ENCODE measurements around the gene MSL1.

Gene MSL1

GRCh38 chr17:40111221-40112128 is 10.3 kb upstream of the MSL1 start:
- no peak for TF ChIP-seq CEBPB (IDR thresholded peaks at IDR 0.05)
- TF ChIP-seq ZBTB7A (IDR thresholded peaks at IDR 0.05; ENCODE audit: low read depth): no peak
- TF ChIP-seq YY1 (IDR thresholded peaks at IDR 0.05; ENCODE audit: low read depth): no peak
- TF ChIP-seq NFIC (IDR thresholded peaks at IDR 0.05): no peak
- TF ChIP-seq, protein P1, sequence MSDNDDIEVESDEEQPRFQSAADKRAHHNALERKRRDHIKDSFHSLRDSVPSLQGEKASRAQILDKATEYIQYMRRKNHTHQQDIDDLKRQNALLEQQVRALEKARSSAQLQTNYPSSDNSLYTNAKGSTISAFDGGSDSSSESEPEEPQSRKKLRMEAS (IDR thresholded peaks at IDR 0.05): peak; percentile 21
- no peak for TF ChIP-seq EGR1 (IDR thresholded peaks at IDR 0.05)
- TF ChIP-seq, protein P2, sequence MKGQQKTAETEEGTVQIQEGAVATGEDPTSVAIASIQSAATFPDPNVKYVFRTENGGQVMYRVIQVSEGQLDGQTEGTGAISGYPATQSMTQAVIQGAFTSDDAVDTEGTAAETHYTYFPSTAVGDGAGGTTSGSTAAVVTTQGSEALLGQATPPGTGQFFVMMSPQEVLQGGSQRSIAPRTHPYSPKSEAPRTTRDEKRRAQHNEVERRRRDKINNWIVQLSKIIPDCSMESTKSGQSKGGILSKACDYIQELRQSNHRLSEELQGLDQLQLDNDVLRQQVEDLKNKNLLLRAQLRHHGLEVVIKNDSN (IDR thresholded peaks at IDR 0.05): no peak
- TF ChIP-seq EP300 (IDR thresholded peaks at IDR 0.05; ENCODE audit: borderline replicate concordance): no peak
- TF ChIP-seq, protein P3, sequence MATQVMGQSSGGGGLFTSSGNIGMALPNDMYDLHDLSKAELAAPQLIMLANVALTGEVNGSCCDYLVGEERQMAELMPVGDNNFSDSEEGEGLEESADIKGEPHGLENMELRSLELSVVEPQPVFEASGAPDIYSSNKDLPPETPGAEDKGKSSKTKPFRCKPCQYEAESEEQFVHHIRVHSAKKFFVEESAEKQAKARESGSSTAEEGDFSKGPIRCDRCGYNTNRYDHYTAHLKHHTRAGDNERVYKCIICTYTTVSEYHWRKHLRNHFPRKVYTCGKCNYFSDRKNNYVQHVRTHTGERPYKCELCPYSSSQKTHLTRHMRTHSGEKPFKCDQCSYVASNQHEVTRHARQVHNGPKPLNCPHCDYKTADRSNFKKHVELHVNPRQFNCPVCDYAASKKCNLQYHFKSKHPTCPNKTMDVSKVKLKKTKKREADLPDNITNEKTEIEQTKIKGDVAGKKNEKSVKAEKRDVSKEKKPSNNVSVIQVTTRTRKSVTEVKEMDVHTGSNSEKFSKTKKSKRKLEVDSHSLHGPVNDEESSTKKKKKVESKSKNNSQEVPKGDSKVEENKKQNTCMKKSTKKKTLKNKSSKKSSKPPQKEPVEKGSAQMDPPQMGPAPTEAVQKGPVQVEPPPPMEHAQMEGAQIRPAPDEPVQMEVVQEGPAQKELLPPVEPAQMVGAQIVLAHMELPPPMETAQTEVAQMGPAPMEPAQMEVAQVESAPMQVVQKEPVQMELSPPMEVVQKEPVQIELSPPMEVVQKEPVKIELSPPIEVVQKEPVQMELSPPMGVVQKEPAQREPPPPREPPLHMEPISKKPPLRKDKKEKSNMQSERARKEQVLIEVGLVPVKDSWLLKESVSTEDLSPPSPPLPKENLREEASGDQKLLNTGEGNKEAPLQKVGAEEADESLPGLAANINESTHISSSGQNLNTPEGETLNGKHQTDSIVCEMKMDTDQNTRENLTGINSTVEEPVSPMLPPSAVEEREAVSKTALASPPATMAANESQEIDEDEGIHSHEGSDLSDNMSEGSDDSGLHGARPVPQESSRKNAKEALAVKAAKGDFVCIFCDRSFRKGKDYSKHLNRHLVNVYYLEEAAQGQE (IDR thresholded peaks at IDR 0.05; ENCODE audit: low read depth): no peak
- no peak for TF ChIP-seq FOXM1 (IDR thresholded peaks at IDR 0.05; ENCODE audit: borderline replicate concordance, low read depth)
- TF ChIP-seq TCF12 (IDR thresholded peaks at IDR 0.05; ENCODE audit: low read depth): peak; percentile 48; the same call in 1 of the 2 replicates
- TF ChIP-seq CREB1 (IDR thresholded peaks at IDR 0.05; ENCODE audit: low read depth): no peak
- TF ChIP-seq TAF1 (IDR thresholded peaks at IDR 0.05; ENCODE audit: low read depth): no peak
- TF ChIP-seq RAD21 (IDR thresholded peaks at IDR 0.05; ENCODE audit: low read depth): peak; percentile 89
- peak; percentile 10; the same call in 1 of the 2 replicates for TF ChIP-seq TEAD4 (IDR thresholded peaks at IDR 0.05)

GRCh38 chr17:40112191-40112711 is 9.5 kb upstream of the MSL1 start:
- TF ChIP-seq YY1 (IDR thresholded peaks at IDR 0.05; ENCODE audit: low read depth) (no peak), EGR1 (IDR thresholded peaks at IDR 0.05) (no peak), TAF1 (IDR thresholded peaks at IDR 0.05; ENCODE audit: low read depth) (no peak), ZBTB7A (IDR thresholded peaks at IDR 0.05; ENCODE audit: low read depth) (0 out of 2 replicates have a peak, but pooled peaks have one; percentile 35)

DNA sequence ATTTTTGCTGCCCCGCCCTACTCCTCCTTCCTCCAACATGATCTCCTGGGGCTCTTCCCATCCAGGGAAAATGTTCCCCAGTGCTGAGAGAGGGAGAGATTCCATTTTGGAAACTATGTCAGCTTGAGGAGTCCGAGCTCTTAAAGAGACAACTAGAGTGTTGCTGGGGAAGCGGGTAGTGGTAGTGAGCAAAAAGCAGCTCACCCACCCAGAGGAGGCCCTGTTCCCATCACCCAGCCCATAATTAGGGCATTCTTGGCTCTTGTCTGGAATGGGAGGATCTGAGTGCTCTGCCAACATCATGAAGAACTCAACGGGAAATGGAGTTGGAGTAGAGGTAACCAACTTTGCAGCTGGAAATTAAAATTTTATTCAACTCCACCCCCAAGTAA is 9.1 kb upstream of the MSL1 start:
- TF ChIP-seq CEBPB (IDR thresholded peaks at IDR 0.05): no peak
- TF ChIP-seq EP300 (IDR thresholded peaks at IDR 0.05; ENCODE audit: borderline replicate concordance): no peak
- TF ChIP-seq ZBTB7A (IDR thresholded peaks at IDR 0.05; ENCODE audit: low read depth): no peak
- TF ChIP-seq, protein P2 (IDR thresholded peaks at IDR 0.05): no peak
- TF ChIP-seq TEAD4 (IDR thresholded peaks at IDR 0.05): no peak
- no peak for TF ChIP-seq NFIC (IDR thresholded peaks at IDR 0.05)
- TF ChIP-seq, protein P1 (IDR thresholded peaks at IDR 0.05): no peak
- no peak for TF ChIP-seq EGR1 (IDR thresholded peaks at IDR 0.05)
- TF ChIP-seq YY1 (IDR thresholded peaks at IDR 0.05; ENCODE audit: low read depth): no peak
- TF ChIP-seq TCF12 (IDR thresholded peaks at IDR 0.05; ENCODE audit: low read depth): no peak
- TF ChIP-seq CREB1 (IDR thresholded peaks at IDR 0.05; ENCODE audit: low read depth): no peak
- TF ChIP-seq TAF1 (IDR thresholded peaks at IDR 0.05; ENCODE audit: low read depth): no peak
- TF ChIP-seq, protein P3 (IDR thresholded peaks at IDR 0.05; ENCODE audit: low read depth): no peak
- no peak for TF ChIP-seq RAD21 (IDR thresholded peaks at IDR 0.05; ENCODE audit: low read depth)
- TF ChIP-seq FOXM1 (IDR thresholded peaks at IDR 0.05; ENCODE audit: borderline replicate concordance, low read depth): no peak

DNA sequence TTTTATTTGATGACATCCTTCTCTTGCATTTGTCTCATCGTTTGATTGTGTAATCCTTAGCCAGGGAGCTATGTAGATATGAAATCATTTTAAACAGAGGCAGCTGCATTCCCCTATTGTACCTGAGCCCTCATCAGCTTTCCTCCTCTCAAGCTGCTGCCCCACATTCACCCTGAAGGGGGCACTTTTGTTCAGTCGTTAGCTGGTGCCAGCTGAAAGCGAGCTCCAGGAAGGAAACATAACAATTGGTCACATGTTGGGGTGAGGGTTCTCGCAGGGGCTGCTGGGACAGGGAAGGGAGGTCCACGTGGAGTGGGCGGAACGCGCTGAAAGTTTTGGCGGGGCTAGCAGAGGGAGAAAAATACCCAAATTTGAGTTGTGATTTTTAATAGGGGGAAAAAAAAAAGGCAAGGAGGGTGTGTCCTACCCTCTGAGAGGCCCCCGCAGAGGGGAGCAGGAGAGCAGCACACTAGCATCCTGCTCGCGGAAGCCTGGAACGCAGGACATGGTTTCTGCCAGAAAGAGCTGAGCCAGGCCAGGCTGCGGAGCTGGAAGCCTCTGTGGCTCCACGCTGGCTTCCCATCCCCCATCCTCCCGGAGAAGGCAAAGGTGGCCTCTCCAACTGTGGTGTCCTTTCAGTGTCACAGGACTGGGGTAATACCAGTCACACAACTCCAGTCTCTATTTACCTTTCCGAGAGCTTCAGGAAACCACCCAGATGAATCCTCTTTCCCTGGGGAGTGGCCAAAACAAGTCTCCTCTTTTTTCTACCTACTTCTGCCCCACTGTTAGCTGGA is 8.5 kb upstream of the MSL1 start:
- TF ChIP-seq TAF1 (IDR thresholded peaks at IDR 0.05; ENCODE audit: low read depth) (peak; percentile 63; the same call in 1 of the 2 replicates), NFIC (IDR thresholded peaks at IDR 0.05) (no peak; the same call in 1 of the 2 replicates), EP300 (IDR thresholded peaks at IDR 0.05; ENCODE audit: borderline replicate concordance) (peak; percentile 30; the same call in 1 of the 2 replicates), TCF12 (IDR thresholded peaks at IDR 0.05; ENCODE audit: low read depth) (no peak), ZBTB7A (IDR thresholded peaks at IDR 0.05; ENCODE audit: low read depth) (no peak), CREB1 (IDR thresholded peaks at IDR 0.05; ENCODE audit: low read depth) (no peak), RAD21 (IDR thresholded peaks at IDR 0.05; ENCODE audit: low read depth) (peak; percentile 92), FOXM1 (IDR thresholded peaks at IDR 0.05; ENCODE audit: borderline replicate concordance, low read depth) (peak; percentile 48; the same call in 1 of the 2 replicates), YY1 (IDR thresholded peaks at IDR 0.05; ENCODE audit: low read depth) (peak; percentile 60), EGR1 (IDR thresholded peaks at IDR 0.05) (peak; percentile 70), TEAD4 (IDR thresholded peaks at IDR 0.05) (peak; percentile 4; the same call in 1 of the 2 replicates), CEBPB (IDR thresholded peaks at IDR 0.05) (no peak)
- TF ChIP-seq, protein P1 (IDR thresholded peaks at IDR 0.05): peak; percentile 98
- TF ChIP-seq, protein P2 (IDR thresholded peaks at IDR 0.05): peak; percentile 98
- TF ChIP-seq, protein P3 (IDR thresholded peaks at IDR 0.05; ENCODE audit: low read depth): no peak
